NOMO-1 treated with dmso at 0.1 percent for 144 hours (cell line): ENCODE measurements around the gene UCN2.
"Not testable (repeated sequence)": the region's sequence is repeated elsewhere in the genome, so short reads cannot be mapped to it uniquely, and the experiment has no call there.

Experiments used
- DNase-seq: peaks from one replicate; lab custom pipeline; 2025; ENCODE audit not compliant: unreplicated experiment; lab: John Stamatoyannopoulos, UW

Gene UCN2

GRCh38 chr3:48543271-48543866 is 20.2 kb downstream of the UCN2 start:
- no peak for DNase-seq

- DNase-seq = no peak
Observed at GRCh38 chr3:48538451-48538850, 25.1 kb downstream of the UCN2 start.

GRCh38 chr3:48536785-48537184 is 26.8 kb downstream of the UCN2 start:
- DNase-seq = no peak

GRCh38 chr3:48536116-48536515 is 27.5 kb downstream of the UCN2 start:
- no peak for DNase-seq

- no peak for DNase-seq
Observed at GRCh38 chr3:48535578-48535977, 28.0 kb downstream of the UCN2 start.

GRCh38 chr3:48532977-48533337 is 30.6 kb downstream of the UCN2 start:
- no peak for DNase-seq

- DNase-seq = no peak
Observed at GRCh38 chr3:48532271-48532976, 31.2 kb downstream of the UCN2 start.

GRCh38 chr3:48530701-48531100 is 32.9 kb downstream of the UCN2 start:
- DNase-seq = not testable (repeated sequence)

GRCh38 chr3:48528754-48529153 is 34.8 kb downstream of the UCN2 start:
- DNase-seq = peak; percentile 70

- peak; percentile 63 for DNase-seq
Observed at GRCh38 chr3:48528048-48528447, 35.5 kb downstream of the UCN2 start.

GRCh38 chr3:48524970-48525369 is 38.6 kb downstream of the UCN2 start:
- no peak for DNase-seq

GRCh38 chr3:48521635-48522034 is 41.9 kb downstream of the UCN2 start:
- DNase-seq = no peak

- DNase-seq = no peak
Observed at GRCh38 chr3:48519277-48519643, 44.3 kb downstream of the UCN2 start.

GRCh38 chr3:48518638-48519276 is 44.8 kb downstream of the UCN2 start:
- no peak for DNase-seq

- DNase-seq = no peak
Observed at GRCh38 chr3:48518069-48518468, 45.5 kb downstream of the UCN2 start.

- DNase-seq = no peak
Observed at GRCh38 chr3:48516571-48516970, 47.0 kb downstream of the UCN2 start.

GRCh38 chr3:48514431-48515227 is 49.0 kb downstream of the UCN2 start:
- DNase-seq = no peak
